ENCODE results near the gene HNRNPA3. TPM values are rescaled to one million over a fixed set of nuclear protein-coding genes. Genes with fewer than 3 reads are reported as not detected.
"Not testable (repeated sequence)": the region's sequence is repeated elsewhere in the genome, so short reads cannot be mapped to it uniquely, and the experiment has no call there.

Gene HNRNPA3
- total RNA-seq, 3 donors from 2014 or later (not counting 1 experiment from before 2014, with no cell fraction given): 223 to 298 (median 289) TPM

DNA sequence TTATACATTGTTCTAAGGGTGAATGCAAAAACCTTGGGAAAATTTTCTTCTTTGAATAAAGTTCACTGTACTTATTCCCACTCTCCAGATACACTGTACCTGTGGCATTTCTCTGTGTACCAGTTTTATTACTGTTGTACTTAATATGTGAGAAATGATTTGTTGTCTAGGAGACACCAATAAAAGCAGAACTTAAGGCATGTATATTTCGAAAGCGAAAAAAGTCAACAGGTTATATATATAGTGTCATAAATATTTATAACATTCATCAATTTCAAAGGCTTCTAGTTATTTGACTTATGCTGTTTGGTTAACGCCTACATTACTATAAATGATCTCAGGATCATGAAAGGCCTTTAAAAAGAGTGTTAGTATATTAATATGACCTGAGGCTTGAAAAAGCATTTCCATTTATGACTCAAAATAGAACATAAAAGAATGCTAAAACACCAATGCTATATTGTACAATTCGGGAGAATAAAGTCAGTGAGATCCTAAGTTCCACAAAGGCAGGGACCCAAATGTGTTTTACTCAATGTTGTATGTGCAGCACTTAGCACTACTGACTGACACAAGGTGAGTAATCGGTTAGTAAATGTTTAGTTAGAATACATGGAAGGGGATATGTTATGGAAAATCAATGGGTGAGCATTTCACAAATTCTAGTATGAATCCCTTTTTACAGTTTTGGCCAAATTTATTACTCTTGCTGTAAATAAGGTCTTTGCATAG is 32.2 kb upstream of the HNRNPA3 start:
- Histone ChIP-seq H3K9me3 (ENCODE audit: control insufficient read depth, insufficient read depth, low read length) (no peaks in the 10 kb centered on the region), H3K27ac (ENCODE audit: low read length) (no peak overlapping the region), H3K4me3 (ENCODE audit: low read length) (no peak overlapping the region), H3K4me1 (ENCODE audit: control insufficient read depth, insufficient read depth, low read length) (no peaks in the 10 kb centered on the region), H3K36me3 (ENCODE audit: control insufficient read depth, insufficient read depth, low read length) (no peaks in the 10 kb centered on the region), H3K27me3 (ENCODE audit: control insufficient read depth, insufficient read depth, low read length) (no peaks in the 10 kb centered on the region)
- no peaks in the 10 kb centered on the region for H3K9me3 Mint-ChIP-seq
- TF ChIP-seq, protein P1, sequence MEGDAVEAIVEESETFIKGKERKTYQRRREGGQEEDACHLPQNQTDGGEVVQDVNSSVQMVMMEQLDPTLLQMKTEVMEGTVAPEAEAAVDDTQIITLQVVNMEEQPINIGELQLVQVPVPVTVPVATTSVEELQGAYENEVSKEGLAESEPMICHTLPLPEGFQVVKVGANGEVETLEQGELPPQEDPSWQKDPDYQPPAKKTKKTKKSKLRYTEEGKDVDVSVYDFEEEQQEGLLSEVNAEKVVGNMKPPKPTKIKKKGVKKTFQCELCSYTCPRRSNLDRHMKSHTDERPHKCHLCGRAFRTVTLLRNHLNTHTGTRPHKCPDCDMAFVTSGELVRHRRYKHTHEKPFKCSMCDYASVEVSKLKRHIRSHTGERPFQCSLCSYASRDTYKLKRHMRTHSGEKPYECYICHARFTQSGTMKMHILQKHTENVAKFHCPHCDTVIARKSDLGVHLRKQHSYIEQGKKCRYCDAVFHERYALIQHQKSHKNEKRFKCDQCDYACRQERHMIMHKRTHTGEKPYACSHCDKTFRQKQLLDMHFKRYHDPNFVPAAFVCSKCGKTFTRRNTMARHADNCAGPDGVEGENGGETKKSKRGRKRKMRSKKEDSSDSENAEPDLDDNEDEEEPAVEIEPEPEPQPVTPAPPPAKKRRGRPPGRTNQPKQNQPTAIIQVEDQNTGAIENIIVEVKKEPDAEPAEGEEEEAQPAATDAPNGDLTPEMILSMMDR (IDR thresholded peaks at IDR 0.05): no peak
- DNase-seq (no peak), ATAC-seq (no peak)
- no peak overlapping the region for H3K27ac Mint-ChIP-seq
- WGBS (ENCODE audit: insufficient coverage): 97% methylated on average over 2 of the region's 5 CpGs
- peaks cover 6 to 7% of the 10 kb centered on the region in 2 donors for H3K27me3 Mint-ChIP-seq (ENCODE audit: low read depth in 2 of 2)
- intact Hi-C loops (cut with micrococcal nuclease): no loop called here
- no peaks in the 10 kb centered on the region for H3K36me3 Mint-ChIP-seq
- H3K4me1 Mint-ChIP-seq: peaks cover 9 to 10% of the 10 kb centered on the region in 2 donors
- no peak overlapping the region for H3K4me3 Mint-ChIP-seq

DNA sequence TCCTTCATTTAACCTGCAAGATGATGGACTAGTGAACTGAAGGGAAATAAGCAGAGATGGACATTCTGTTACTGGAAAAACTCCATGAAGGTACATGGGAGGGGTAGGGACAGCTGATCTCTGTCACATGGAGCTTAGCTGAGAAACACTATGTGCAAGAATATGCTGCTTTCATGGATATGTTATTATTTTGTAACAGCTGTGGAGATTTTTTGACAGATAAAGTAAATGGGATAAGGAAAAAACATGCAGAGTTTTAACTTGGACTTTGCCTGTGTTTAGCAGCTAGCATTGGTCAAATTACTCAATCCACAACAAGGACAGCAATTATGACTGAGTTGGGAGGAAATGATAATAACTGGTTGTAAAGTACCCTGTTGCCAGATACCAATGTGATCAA is 28.7 kb upstream of the HNRNPA3 start:
- no peak overlapping the region for H3K4me3 Mint-ChIP-seq
- no peaks in the 10 kb centered on the region for H3K4me1 Mint-ChIP-seq
- Histone ChIP-seq H3K27me3 (ENCODE audit: control insufficient read depth, insufficient read depth, low read length) (no peaks in the 10 kb centered on the region), H3K4me3 (ENCODE audit: low read length) (no peak overlapping the region), H3K4me1 (ENCODE audit: control insufficient read depth, insufficient read depth, low read length) (no peaks in the 10 kb centered on the region), H3K27ac (ENCODE audit: low read length) (no peak overlapping the region), H3K36me3 (ENCODE audit: control insufficient read depth, insufficient read depth, low read length) (no peaks in the 10 kb centered on the region), H3K9me3 (ENCODE audit: control insufficient read depth, insufficient read depth, low read length) (no peaks in the 10 kb centered on the region)
- H3K9me3 Mint-ChIP-seq: no peaks in the 10 kb centered on the region
- H3K27ac Mint-ChIP-seq: no peak overlapping the region
- TF ChIP-seq, protein P1 (IDR thresholded peaks at IDR 0.05): no peak
- intact Hi-C loops (cut with micrococcal nuclease): no loop called here
- H3K27me3 Mint-ChIP-seq (ENCODE audit: low read depth in 2 of 2): peaks cover 7% of the 10 kb centered on the region in 2 donors
- no peak for ATAC-seq
- H3K36me3 Mint-ChIP-seq: no peaks in the 10 kb centered on the region
- DNase-seq: no peak

DNA sequence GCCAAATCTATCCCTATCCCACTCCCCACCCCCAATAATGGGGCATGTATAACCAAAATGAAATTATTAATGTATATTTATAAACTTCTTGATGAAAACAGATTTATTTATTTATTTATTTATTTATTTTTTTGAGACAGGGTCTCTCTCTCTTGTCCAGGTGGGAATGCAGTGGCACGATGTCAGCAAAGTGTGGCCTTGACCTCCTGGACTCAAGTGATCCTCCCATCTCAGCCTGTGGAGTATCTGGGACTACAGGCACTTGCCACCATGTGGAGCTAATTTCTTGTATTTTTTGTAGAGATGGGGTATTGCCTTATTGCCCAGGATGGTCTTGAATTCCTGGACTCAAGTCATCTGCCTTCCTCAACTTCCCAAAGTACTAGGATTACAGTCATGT is 28.0 kb upstream of the HNRNPA3 start:
- peaks cover 7% of the 10 kb centered on the region in 2 donors for H3K27me3 Mint-ChIP-seq (ENCODE audit: low read depth in 2 of 2)
- H3K4me3 ChIP-seq (ENCODE audit: low read length): no peak overlapping the region
- no peaks in the 10 kb centered on the region for H3K36me3 ChIP-seq (ENCODE audit: control insufficient read depth, insufficient read depth, low read length)
- no peak for DNase-seq
- no peaks in the 10 kb centered on the region for H3K4me1 Mint-ChIP-seq
- H3K27ac Mint-ChIP-seq: no peak overlapping the region
- H3K36me3 Mint-ChIP-seq: no peaks in the 10 kb centered on the region
- no peaks in the 10 kb centered on the region for H3K9me3 Mint-ChIP-seq
- H3K4me1 ChIP-seq (ENCODE audit: control insufficient read depth, insufficient read depth, low read length): no peaks in the 10 kb centered on the region
- no peaks in the 10 kb centered on the region for H3K9me3 ChIP-seq (ENCODE audit: control insufficient read depth, insufficient read depth, low read length)
- intact Hi-C loops (cut with micrococcal nuclease): no loop called here
- no peak for ATAC-seq
- H3K27ac ChIP-seq (ENCODE audit: low read length): no peak overlapping the region
- no peaks in the 10 kb centered on the region for H3K27me3 ChIP-seq (ENCODE audit: control insufficient read depth, insufficient read depth, low read length)
- no peak overlapping the region for H3K4me3 Mint-ChIP-seq
- TF ChIP-seq, protein P1 (IDR thresholded peaks at IDR 0.05): no peak
- 100% methylated on average over 1 of the region's 1 CpG for WGBS (ENCODE audit: insufficient coverage)

DNA sequence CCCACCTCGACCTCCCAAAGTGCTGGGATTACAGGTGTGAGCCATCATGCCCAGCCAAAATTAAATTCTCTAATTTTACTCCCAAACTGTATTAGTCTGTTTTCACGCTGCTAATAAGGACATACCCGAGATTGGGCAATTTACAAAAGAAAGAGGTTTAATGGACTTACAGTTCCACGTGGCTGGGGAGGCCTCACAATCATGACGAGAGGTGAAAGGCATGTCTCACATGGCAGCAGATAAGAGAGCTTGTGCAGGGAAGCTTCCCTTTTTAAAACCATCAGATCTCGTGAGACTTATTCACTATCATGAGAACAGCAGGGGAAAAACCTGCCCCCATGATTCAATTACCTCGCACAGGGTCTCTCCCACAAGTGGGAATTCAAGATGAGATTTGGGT is 26.6 kb upstream of the HNRNPA3 start:
- H3K27ac Mint-ChIP-seq; H3K4me1 ChIP-seq (ENCODE audit: control insufficient read depth, insufficient read depth, low read length); H3K27me3 ChIP-seq (ENCODE audit: control insufficient read depth, insufficient read depth, low read length); DNase-seq; H3K9me3 Mint-ChIP-seq; H3K27ac ChIP-seq (ENCODE audit: low read length); H3K27me3 Mint-ChIP-seq (ENCODE audit: low read depth in 2 of 2); H3K36me3 ChIP-seq (ENCODE audit: control insufficient read depth, insufficient read depth, low read length); intact Hi-C loops (cut with micrococcal nuclease); H3K4me3 Mint-ChIP-seq; H3K36me3 Mint-ChIP-seq; ATAC-seq; H3K4me1 Mint-ChIP-seq; H3K4me3 ChIP-seq (ENCODE audit: low read length); H3K9me3 ChIP-seq (ENCODE audit: control insufficient read depth, insufficient read depth, low read length): not testable (repeated sequence)
- 81% methylated on average over 5 of the region's 7 CpGs for WGBS (ENCODE audit: insufficient coverage)

All from natural killer cell (primary cell).